ENCODE data around the gene SPIRE1.
"Not testable (repeated sequence)": the region's sequence is repeated elsewhere in the genome, so short reads cannot be mapped to it uniquely, and the experiment has no call there.

Gene SPIRE1

GRCh38 chr18:12554796-12555388, 103.0 kb downstream of the SPIRE1 start:
- DNase-seq (ENCODE audit: low read depth): no peak
- TF ChIP-seq, protein P1, sequence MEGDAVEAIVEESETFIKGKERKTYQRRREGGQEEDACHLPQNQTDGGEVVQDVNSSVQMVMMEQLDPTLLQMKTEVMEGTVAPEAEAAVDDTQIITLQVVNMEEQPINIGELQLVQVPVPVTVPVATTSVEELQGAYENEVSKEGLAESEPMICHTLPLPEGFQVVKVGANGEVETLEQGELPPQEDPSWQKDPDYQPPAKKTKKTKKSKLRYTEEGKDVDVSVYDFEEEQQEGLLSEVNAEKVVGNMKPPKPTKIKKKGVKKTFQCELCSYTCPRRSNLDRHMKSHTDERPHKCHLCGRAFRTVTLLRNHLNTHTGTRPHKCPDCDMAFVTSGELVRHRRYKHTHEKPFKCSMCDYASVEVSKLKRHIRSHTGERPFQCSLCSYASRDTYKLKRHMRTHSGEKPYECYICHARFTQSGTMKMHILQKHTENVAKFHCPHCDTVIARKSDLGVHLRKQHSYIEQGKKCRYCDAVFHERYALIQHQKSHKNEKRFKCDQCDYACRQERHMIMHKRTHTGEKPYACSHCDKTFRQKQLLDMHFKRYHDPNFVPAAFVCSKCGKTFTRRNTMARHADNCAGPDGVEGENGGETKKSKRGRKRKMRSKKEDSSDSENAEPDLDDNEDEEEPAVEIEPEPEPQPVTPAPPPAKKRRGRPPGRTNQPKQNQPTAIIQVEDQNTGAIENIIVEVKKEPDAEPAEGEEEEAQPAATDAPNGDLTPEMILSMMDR (conservative IDR thresholded peaks at IDR 0.05; ENCODE audit: low read depth, low read length): no peak
- no peak overlapping the region for H3K4me3 ChIP-seq (ENCODE audit: low read length)

- no peak overlapping the region for H3K4me3 ChIP-seq (ENCODE audit: low read length)
- no peak for DNase-seq (ENCODE audit: low read depth)
- TF ChIP-seq, protein P1 (conservative IDR thresholded peaks at IDR 0.05; ENCODE audit: low read depth, low read length): no peak
These were observed 105.0 kb downstream of the SPIRE1 start for GRCh38 chr18:12552879-12553242.

DNA sequence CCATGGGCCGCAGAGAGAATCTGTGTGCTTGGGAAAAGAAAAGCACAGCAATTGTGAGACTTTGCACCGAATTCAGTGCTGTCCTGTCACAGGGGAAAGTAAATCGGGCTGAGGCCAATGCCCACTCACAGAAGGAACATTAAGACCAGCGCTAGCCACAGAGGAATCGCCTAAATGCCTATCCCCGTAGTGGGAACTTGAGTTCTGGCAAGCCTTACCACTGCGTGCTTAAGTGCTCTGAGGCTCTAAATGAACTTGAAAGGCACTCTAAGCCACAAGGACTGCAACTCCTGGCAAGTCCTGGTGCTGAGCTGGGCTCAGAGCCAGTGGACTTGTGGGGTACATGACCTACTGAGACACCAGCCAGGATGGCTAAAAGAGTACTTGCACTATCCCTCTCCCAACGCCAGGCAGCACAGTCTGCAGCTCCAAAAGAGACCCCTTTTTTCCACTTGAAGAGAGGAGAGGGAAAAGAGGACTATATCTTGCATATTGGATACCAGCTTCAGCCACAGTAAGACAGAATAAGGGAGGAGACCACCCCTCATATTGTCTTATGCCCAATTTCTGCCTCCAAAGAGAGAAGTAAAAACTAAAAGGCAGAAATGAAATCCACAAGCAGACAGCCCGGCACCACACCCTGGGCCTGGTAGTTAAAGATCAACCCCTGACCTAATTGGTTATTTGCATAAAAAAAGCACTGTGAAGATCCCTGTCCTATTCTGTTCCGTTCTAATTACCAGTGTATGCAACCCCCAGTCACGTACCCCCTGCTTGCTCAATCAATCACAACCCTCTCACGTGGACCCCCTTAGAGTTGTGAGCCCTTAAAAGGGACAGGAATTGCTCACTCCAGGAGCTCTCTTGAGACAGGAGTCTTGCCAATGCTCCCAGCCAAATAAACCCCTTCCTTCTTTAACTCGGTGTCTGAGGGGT, 105.7 kb downstream of the SPIRE1 start:
- DNase-seq (ENCODE audit: low read depth): peak; percentile 83
- H3K4me3 ChIP-seq (ENCODE audit: low read length): not testable (repeated sequence)
- TF ChIP-seq, protein P1 (conservative IDR thresholded peaks at IDR 0.05; ENCODE audit: low read depth, low read length): peak; percentile 26

DNA sequence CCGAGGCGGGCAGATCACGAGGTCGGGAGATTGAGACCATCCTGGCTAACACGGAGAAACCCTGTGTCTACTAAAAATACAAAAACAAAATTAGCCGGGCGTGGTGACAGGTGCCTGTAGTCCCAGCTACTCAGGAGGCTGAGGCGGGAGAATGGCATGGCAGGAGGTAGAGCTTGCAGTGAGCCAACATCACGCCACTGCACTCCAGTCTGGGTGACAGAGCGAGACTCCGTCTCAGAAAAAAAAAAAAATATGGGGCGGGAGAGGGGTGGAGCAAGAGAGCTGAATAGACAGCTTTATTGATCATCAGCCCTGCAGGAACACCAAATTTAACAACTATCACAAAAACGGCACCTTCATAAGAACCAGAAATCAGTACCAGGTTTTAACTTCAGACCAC, 106.4 kb downstream of the SPIRE1 start:
- not testable (repeated sequence) for DNase-seq (ENCODE audit: low read depth); H3K4me3 ChIP-seq (ENCODE audit: low read length)

- DNase-seq (ENCODE audit: low read depth): no peak
- TF ChIP-seq, protein P1 (conservative IDR thresholded peaks at IDR 0.05; ENCODE audit: low read depth, low read length): no peak
- no peak overlapping the region for H3K4me3 ChIP-seq (ENCODE audit: low read length)
These were observed 114.2 kb downstream of the SPIRE1 start for GRCh38 chr18:12543697-12544096.

DNA sequence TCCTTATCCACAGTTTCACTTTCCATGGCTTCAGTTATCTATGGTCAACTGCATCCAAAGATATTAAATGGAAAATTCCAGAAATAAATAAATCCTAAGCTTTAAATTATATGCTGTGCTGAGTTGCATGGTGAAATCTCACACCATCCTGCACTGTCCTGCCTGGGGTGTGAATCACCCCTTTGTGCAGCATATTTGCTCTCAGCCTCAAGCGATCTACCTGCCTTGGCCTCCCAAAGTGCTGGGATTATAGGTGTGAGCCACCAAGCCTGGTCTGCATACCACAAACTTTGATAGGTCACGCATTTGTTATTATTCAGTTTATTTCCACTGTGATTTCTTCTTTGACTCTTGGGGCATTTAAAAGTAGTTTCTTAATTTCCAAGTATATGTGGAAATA, 117.2 kb downstream of the SPIRE1 start:
- no peak for DNase-seq (ENCODE audit: low read depth)
- TF ChIP-seq, protein P1 (conservative IDR thresholded peaks at IDR 0.05; ENCODE audit: low read depth, low read length): no peak
- H3K4me3 ChIP-seq (ENCODE audit: low read length): no peak overlapping the region

- H3K4me3 ChIP-seq (ENCODE audit: low read length); DNase-seq (ENCODE audit: low read depth): not testable (repeated sequence)
These were observed 118.7 kb downstream of the SPIRE1 start for GRCh38 chr18:12539158-12539557.

GRCh38 chr18:12534820-12535219, 123.1 kb downstream of the SPIRE1 start:
- TF ChIP-seq, protein P1 (conservative IDR thresholded peaks at IDR 0.05; ENCODE audit: low read depth, low read length): no peak
- no peak overlapping the region for H3K4me3 ChIP-seq (ENCODE audit: low read length)
- DNase-seq (ENCODE audit: low read depth): no peak
